OCI-LY3 (cell line): ENCODE data around the gene EPYC.

Experiments used
- CTCF ChIP-seq: fragments of 200-600, 300-600 bp; sonication (generic); IDR thresholded peaks from 2 replicates; pipeline ENCODE4 v1.5.1; 2014; ENCODE audit warnings: antibody characterized with exemption, low read length, low read depth
- EZH2phosphoT487 ChIP-seq: fragments of 200-600 bp; shearing (Covaris generic); IDR thresholded peaks from 2 replicates; pipeline ENCODE4 v1.6.1; 2018; ENCODE audit warnings: antibody characterized with exemption, mixed run types, low read depth

GRCh38 chr12:91001306-91001705 lies 3.5 kb downstream of the EPYC start:
- TF ChIP-seq CTCF (no peak), EZH2phosphoT487 (no peak)
